MCF 10A (cell line): Measurements from ENCODE around the gene ALDH1A2. TPM values are rescaled to one million over a fixed set of nuclear protein-coding genes. Genes with fewer than 3 reads are reported as not detected.

Experiments used
- BruUV-seq: library from RNA; stranded (reverse); fragments of 400-500 nt; replicated peaks from 2 replicates; lab custom pipeline; 2021; lab: Mats Ljungman, UMichigan
- CTCF ChIA-PET: fragments of 300-600 bp; sonication (Branson Sonifier 250); formaldehyde crosslinking; extraction: SDS; loops from one replicate; lab custom pipeline; 2021; ENCODE audit warnings: antibody characterized with exemption, inconsistent platforms; lab: Yijun Ruan, JAX
- POLR2A ChIA-PET: fragments of 300-600, 350-650 bp; sonication (Branson Sonifier 250); formaldehyde crosslinking; extraction: SDS; loops from one replicate; lab custom pipeline; 2020; ENCODE audit warnings: antibody characterized with exemption, inconsistent platforms; lab: Yijun Ruan, JAX
- DNase-seq: peaks from one replicate; pipeline ENCODE4 v3.0.0-alpha.2; 2018; ENCODE audit not compliant: unreplicated experiment
- H3K27ac Mint-ChIP-seq: one replicate; pipeline ENCODE4 v1.8.0; 2022; ENCODE audit warnings: mild to moderate bottlenecking, low read depth, mixed read lengths; ENCODE audit not compliant: unreplicated experiment
- H3K27me3 Mint-ChIP-seq: one replicate; pipeline ENCODE4 v1.8.0; 2022; ENCODE audit warnings: mixed read lengths; ENCODE audit not compliant: insufficient read depth, unreplicated experiment
- H3K36me3 Mint-ChIP-seq: one replicate; pipeline ENCODE4 v1.8.0; 2022; ENCODE audit warnings: mild to moderate bottlenecking, moderate library complexity, mixed read lengths; ENCODE audit not compliant: insufficient read depth, unreplicated experiment
- H3K4me1 Mint-ChIP-seq: one replicate; pipeline ENCODE4 v1.8.0; 2022; ENCODE audit warnings: mixed read lengths; ENCODE audit not compliant: insufficient read depth, unreplicated experiment
- H3K4me3 Mint-ChIP-seq: one replicate; pipeline ENCODE4 v1.8.0; 2022; ENCODE audit warnings: mild to moderate bottlenecking, moderate library complexity, mixed read lengths; ENCODE audit not compliant: unreplicated experiment
- H3K9me3 Mint-ChIP-seq: one replicate; pipeline ENCODE4 v1.8.0; 2022; ENCODE audit warnings: mixed read lengths; ENCODE audit not compliant: unreplicated experiment
- intact Hi-C: fragments of 100-400 bp; cut with micrococcal nuclease; formaldehyde crosslinking; loops from 2 replicates; pipeline ENCODE4 v1.14.1; 2022
- total RNA-seq: library from RNA; stranded (reverse); gene quantifications from 2 replicates; pipeline ENCODE4 v1.2.3, GENCODE V29; 2022
- TF ChIP-seq, protein P1 (sequence below): fragments of 200-600 bp; IDR thresholded peaks from one replicate; pipeline ENCODE4 v1.8.0; 2022; ENCODE audit warnings: antibody characterized with exemption, mild to moderate bottlenecking; ENCODE audit not compliant: unreplicated experiment

Gene ALDH1A2
- total RNA-seq, 1 experiment from 2014 or later, result 1.2 TPM

DNA sequence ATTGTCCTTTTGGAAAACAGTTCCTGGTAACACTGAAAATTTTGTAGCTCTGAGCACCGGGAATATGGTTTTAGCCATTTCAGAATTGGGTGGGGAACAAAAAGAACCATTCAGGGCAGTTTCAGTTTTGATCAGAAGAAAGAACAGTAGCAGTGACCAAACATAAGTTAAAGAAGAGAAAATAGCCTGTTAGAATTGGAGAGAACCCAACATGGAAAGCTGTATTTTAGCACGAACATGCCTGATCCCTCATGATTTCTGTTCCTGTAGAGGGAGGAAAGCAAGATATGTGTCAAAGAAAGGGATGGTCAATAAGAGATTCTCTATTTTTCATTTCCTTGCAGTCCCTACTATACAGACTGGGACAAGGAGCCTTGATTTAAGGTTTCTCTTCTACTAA, 119.9 kb downstream of the ALDH1A2 start:
- no peak overlapping the region for H3K4me3 Mint-ChIP-seq
- no peaks in the 10 kb centered on the region for H3K36me3 Mint-ChIP-seq
- CTCF ChIA-PET, result interaction anchor here (0.6 kb wide), 1 partner anchor 23 kb away, joined by 3 read pairs; no protein-coding TSS in a partner anchor
- TF ChIP-seq, protein P1, sequence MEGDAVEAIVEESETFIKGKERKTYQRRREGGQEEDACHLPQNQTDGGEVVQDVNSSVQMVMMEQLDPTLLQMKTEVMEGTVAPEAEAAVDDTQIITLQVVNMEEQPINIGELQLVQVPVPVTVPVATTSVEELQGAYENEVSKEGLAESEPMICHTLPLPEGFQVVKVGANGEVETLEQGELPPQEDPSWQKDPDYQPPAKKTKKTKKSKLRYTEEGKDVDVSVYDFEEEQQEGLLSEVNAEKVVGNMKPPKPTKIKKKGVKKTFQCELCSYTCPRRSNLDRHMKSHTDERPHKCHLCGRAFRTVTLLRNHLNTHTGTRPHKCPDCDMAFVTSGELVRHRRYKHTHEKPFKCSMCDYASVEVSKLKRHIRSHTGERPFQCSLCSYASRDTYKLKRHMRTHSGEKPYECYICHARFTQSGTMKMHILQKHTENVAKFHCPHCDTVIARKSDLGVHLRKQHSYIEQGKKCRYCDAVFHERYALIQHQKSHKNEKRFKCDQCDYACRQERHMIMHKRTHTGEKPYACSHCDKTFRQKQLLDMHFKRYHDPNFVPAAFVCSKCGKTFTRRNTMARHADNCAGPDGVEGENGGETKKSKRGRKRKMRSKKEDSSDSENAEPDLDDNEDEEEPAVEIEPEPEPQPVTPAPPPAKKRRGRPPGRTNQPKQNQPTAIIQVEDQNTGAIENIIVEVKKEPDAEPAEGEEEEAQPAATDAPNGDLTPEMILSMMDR, result no peak
- intact Hi-C loops, result no loop called here
- POLR2A ChIA-PET, result no interaction called here
- no peaks in the 10 kb centered on the region for H3K9me3 Mint-ChIP-seq
- DNase-seq, result no peak
- H3K4me1 Mint-ChIP-seq, result peaks cover 6% of the 10 kb centered on the region
- BruUV-seq, result no TSS peak
- no peak overlapping the region for H3K27ac Mint-ChIP-seq
- no peaks in the 10 kb centered on the region for H3K27me3 Mint-ChIP-seq

DNA sequence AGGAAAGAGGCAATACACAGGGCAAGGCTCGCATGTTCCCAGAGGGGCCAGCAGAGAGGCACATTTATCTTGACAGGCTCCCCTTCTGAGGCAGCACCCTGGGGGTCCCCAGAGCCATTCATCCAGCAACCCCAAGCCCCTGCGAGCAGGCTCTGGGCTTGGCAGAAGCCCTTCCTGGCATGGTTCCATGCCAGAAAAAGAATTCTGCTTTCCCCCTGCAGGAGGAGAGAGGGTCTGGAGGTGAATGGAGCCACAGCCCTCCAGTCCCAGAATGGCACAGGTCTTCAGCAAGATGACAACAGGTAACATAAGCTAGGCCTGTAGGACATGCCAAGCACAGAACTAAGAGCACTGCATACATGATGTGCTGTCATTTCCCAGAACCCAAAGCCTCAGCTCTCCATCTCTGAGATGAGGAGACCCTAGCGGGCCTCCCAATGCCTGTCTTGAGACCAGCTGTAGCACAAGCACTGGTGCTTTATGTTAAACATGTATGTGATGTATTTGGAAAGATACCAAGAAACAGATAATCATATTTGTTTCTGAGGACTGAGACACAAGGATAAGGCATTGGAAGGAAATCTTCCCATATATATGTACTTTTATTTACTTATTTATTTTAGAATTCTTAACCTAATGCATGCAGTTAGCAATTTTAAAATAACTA, 121.6 kb downstream of the ALDH1A2 start:
- DNase-seq, result no peak
- CTCF ChIA-PET, result interaction anchor here (1.1 kb wide), 1 partner anchor 11 kb away, joined by 3 read pairs; no protein-coding TSS in a partner anchor
- Mint-ChIP-seq H3K4me1 (no peaks in the 10 kb centered on the region), H3K27me3 (no peaks in the 10 kb centered on the region), H3K36me3 (no peaks in the 10 kb centered on the region), H3K27ac (no peak overlapping the region), H3K4me3 (no peak overlapping the region), H3K9me3 (no peaks in the 10 kb centered on the region)
- intact Hi-C loops, result no loop called here
- TF ChIP-seq, protein P1, result no peak
- BruUV-seq, result no TSS peak
- POLR2A ChIA-PET, result no interaction called here

DNA sequence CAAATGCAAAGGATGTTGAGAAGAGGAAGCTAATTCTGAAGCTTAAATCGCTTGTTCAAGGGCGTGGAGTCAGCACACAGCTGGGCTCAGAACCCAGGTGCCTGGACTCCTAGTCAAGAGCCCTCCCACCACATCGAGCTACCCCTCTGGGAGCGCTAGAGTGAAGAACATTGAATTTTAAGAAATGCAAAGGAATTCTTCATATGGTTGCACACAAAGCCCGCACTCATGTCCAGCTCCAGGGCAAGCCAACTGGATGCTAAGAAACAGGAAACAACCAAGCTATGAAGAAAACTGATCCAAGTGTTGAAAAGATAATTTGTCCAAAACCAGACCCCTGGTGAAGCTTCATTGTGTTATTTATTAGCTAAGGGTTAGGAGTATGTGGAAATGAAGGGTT, 122.3 kb downstream of the ALDH1A2 start:
- CTCF ChIA-PET, result interaction anchor here (0.6 kb wide), 1 partner anchor 9 kb away, joined by 3 read pairs; no protein-coding TSS in a partner anchor
- DNase-seq, result no peak
- intact Hi-C loops, result no loop called here
- no peaks in the 10 kb centered on the region for H3K4me1 Mint-ChIP-seq
- POLR2A ChIA-PET, result interaction anchor here (0.6 kb wide), 1 partner anchor 14 kb away, joined by 3 read pairs; no protein-coding TSS in a partner anchor
- H3K4me3 Mint-ChIP-seq, result no peak overlapping the region
- no peaks in the 10 kb centered on the region for H3K27me3 Mint-ChIP-seq
- H3K27ac Mint-ChIP-seq, result no peak overlapping the region
- TF ChIP-seq, protein P1, result no peak
- no peaks in the 10 kb centered on the region for H3K9me3 Mint-ChIP-seq
- no peaks in the 10 kb centered on the region for H3K36me3 Mint-ChIP-seq
- no TSS peak for BruUV-seq

DNA sequence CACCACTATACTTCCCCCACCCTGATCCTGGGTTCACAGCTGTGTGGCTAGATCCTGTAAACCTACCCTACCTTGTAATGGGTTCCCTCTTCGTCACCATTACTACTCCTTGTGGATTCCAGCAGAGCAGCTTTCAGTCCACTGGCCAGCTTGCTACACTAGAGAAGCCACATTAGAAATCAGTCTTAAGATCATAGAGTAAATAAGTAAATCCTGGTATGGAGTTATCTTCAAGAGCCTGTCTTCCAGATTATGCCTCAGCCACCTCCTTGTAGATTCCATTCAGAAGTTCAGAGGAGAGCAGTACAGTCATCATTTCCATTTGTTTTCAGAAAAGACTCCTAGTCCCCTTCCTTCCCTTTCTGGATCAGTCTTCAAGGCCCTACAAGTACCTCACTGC, 123.7 kb downstream of the ALDH1A2 start:
- intact Hi-C loops, result no loop called here
- no peaks in the 10 kb centered on the region for H3K4me1 Mint-ChIP-seq
- no TSS peak for BruUV-seq
- H3K27me3 Mint-ChIP-seq, result no peaks in the 10 kb centered on the region
- ChIA-PET CTCF (interaction anchor here (0.7 kb wide), 1 partner anchor 46 kb away, joined by 3 read pairs; no protein-coding TSS in a partner anchor), POLR2A (interaction anchor here (0.7 to 1.2 kb wide), 2 partner anchors 19 to 70 kb away, joined by 3 read pairs; no protein-coding TSS in a partner anchor)
- no peaks in the 10 kb centered on the region for H3K9me3 Mint-ChIP-seq
- TF ChIP-seq, protein P1, result no peak
- H3K27ac Mint-ChIP-seq, result no peak overlapping the region
- no peak for DNase-seq
- H3K4me3 Mint-ChIP-seq, result no peak overlapping the region
- no peaks in the 10 kb centered on the region for H3K36me3 Mint-ChIP-seq
